Thymus (tissue), 11 donors: ENCODE data around the gene CAMSAP3. TPM values are rescaled to one million over a fixed set of nuclear protein-coding genes. Genes with fewer than 3 reads are reported as not detected.
A peak's percentile ranks its signal among the peaks of the same experiment; 100 is the strongest.

Experiments
- DNase-seq, 9 donors: peaks; one replicate each; pipeline ENCODE4 v3.0.0-alpha.2; 2013; ENCODE audit warnings: low spot score in 9 of 9, low read depth in 6 of 9, missing footprints in 1 of 9
- H3K27ac ChIP-seq, 2 donors: one replicate each; pipeline ENCODE4 v1.5.1; 2013; ENCODE audit warnings: control low read depth in 1 of 2, low read depth in 1 of 2, low read length in 1 of 2, mild to moderate bottlenecking in 1 of 2, moderate library complexity in 1 of 2
- H3K27me3 ChIP-seq, 2 donors: one replicate each; pipeline ENCODE4 v1.5.1; 2013; ENCODE audit warnings: low read length in 1 of 2; ENCODE audit not compliant: control insufficient read depth in 2 of 2, insufficient read depth in 1 of 2
- H3K36me3 ChIP-seq, 2 donors: one replicate each; pipeline ENCODE4 v1.5.1; 2013; ENCODE audit warnings: low read length in 1 of 2, mild to moderate bottlenecking in 1 of 2, moderate library complexity in 1 of 2; ENCODE audit not compliant: control insufficient read depth in 2 of 2, insufficient read depth in 2 of 2
- H3K4me1 ChIP-seq, 2 donors: one replicate each; pipeline ENCODE4 v1.5.1; 2013; ENCODE audit warnings: low read length in 2 of 2; ENCODE audit not compliant: control insufficient read depth in 2 of 2, insufficient read depth in 2 of 2
- H3K4me3 ChIP-seq, 2 donors: one replicate each; pipeline ENCODE4 v1.5.1; 2013; ENCODE audit warnings: low read length in 2 of 2, control low read depth in 1 of 2, mild to moderate bottlenecking in 1 of 2
- H3K9me3 ChIP-seq, 2 donors: one replicate each; pipeline ENCODE4 v1.5.1; 2013; ENCODE audit warnings: low read length in 1 of 2, mild to moderate bottlenecking in 1 of 2; ENCODE audit not compliant: control insufficient read depth in 2 of 2, insufficient read depth in 1 of 2
- WGBS: extraction: QIAGEN DNeasy Blood & Tissue Kit; methylation state at CpG from one replicate; pipeline ENCODE4 v1.1.7; 2013; 5-methylcytosine and 5-hydroxymethylcytosine counted together
- polyA plus RNA-seq: library from polyadenylated mRNA; stranded (reverse); fragments of 200-250 nt; gene quantifications from one replicate; pipeline ENCODE4 v1.2.3, GENCODE V29; 2013
- total RNA-seq: library from RNA; stranded (reverse); fragments of 120-200 nt; gene quantifications from one replicate; pipeline ENCODE4 v1.2.4, GENCODE V29; 2013
- donor health status: healthy.

CAMSAP3 gene
- total and polyA plus RNA-seq, 2 donors = 1.3 to 2.5 TPM

- H3K4me1 ChIP-seq = peaks cover 9 to 14% of the 10 kb centered on the region in 2 donors
- H3K4me3 ChIP-seq = no peak overlapping the region
- H3K27me3 ChIP-seq = no peaks in the 10 kb centered on the region
- no peak overlapping the region for H3K27ac ChIP-seq
- peaks cover 69 to 88% of the 10 kb centered on the region in 2 donors for H3K36me3 ChIP-seq
- DNase-seq = no peak
- H3K9me3 ChIP-seq = peaks cover 0 to 2% of the 10 kb centered on the region in 2 donors
- 98% methylated on average over 39 of the region's 39 CpGs for WGBS
Observed at GRCh38 chr19:7623725-7624603, 28.3 kb downstream of the CAMSAP3 start.

DNA sequence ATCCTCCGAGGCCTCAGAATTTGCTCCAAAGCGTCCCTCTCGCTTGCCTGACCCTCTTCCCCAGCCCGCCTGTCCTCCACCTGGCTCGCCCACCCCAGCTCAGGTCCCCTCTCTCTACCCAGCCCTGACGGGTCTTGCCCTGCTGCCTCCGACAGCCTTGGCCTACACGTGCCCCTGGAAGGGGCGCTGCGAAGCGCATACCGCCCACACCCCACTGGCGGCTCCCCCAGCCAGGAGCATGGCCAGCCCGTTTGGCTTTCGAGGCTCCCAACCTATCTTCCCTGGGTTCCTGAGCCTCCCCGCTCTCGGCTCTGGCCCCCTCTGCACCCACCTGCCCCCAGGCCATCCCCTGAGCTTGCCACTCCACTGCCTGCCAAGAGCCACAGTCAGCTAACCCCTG is 29.1 kb downstream of the CAMSAP3 start:
- H3K27ac ChIP-seq = no peak overlapping the region
- peaks cover 62 to 80% of the 10 kb centered on the region in 2 donors for H3K36me3 ChIP-seq
- 97% methylated on average over 17 of the region's 17 CpGs for WGBS
- no peak overlapping the region for H3K4me3 ChIP-seq
- H3K27me3 ChIP-seq = no peaks in the 10 kb centered on the region
- H3K9me3 ChIP-seq = peaks cover 2 to 3% of the 10 kb centered on the region in 2 donors
- H3K4me1 ChIP-seq = peaks cover 9 to 14% of the 10 kb centered on the region in 2 donors
- no peak for DNase-seq

GRCh38 chr19:7625763-7626372 is 30.2 kb downstream of the CAMSAP3 start:
- WGBS = 98% methylated on average over 34 of the region's 34 CpGs
- Histone ChIP-seq H3K4me3 (no peak overlapping the region), H3K9me3 (peaks cover 2 to 3% of the 10 kb centered on the region in 2 donors), H3K27ac (no peak overlapping the region), H3K4me1 (peaks cover 18 to 24% of the 10 kb centered on the region in 2 donors), H3K36me3 (peaks cover 51 to 69% of the 10 kb centered on the region in 2 donors), H3K27me3 (no peaks in the 10 kb centered on the region)
- DNase-seq = no peak

GRCh38 chr19:7627166-7627565 is 31.5 kb downstream of the CAMSAP3 start:
- Histone ChIP-seq H3K9me3 (peaks cover 2 to 3% of the 10 kb centered on the region in 2 donors), H3K27me3 (no peaks in the 10 kb centered on the region), H3K4me1 (peaks cover 18 to 28% of the 10 kb centered on the region in 2 donors), H3K4me3 (no peak overlapping the region), H3K27ac (no peak overlapping the region), H3K36me3 (peaks cover 47 to 65% of the 10 kb centered on the region in 2 donors)
- 98% methylated on average over 24 of the region's 24 CpGs for WGBS
- DNase-seq = no peak

DNA sequence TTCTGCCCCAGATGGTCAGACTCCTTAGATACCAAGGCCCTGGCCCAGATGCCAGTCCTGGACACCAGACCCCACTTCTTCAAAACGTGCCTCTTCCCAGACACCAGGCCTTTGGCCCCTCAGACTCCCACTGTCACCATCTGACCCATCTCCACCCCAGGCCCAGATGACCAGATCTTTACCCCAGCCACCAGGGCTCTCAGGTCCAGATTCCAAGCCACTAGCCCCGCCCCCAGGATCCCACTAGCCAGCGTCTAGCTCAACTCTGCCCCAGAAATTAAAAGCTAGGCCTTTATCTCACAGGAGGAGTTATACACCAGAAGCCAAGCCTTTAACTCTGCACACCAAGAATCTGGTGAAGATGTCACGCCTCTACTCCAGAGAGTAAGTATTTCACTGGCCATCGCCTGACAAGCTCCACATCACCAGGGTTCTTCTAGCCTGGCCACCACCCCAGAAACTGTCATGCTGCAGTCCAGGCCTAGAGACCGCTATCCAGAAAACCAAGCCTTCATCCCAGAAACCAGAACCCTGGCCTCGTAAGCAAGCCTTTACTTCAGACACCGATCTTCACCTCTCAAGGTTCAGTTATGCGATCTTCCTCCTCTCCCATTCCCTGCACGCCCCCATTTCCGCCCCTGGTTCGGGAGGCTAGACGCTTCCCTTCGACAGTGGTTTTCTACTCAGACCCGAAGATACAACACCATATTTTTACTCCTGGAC is 33.1 kb downstream of the CAMSAP3 start:
- Histone ChIP-seq H3K9me3 (peaks cover 0 to 3% of the 10 kb centered on the region in 2 donors), H3K36me3 (peaks cover 40 to 56% of the 10 kb centered on the region in 2 donors), H3K27ac (peak overlapping the region; percentile 44 to 66), H3K27me3 (no peaks in the 10 kb centered on the region), H3K4me3 (peak overlapping the region; percentile 82 to 91), H3K4me1 (peaks cover 23 to 38% of the 10 kb centered on the region in 2 donors)
- DNase-seq = no peak
- WGBS = 8% methylated on average over 15 of the region's 15 CpGs

DNA sequence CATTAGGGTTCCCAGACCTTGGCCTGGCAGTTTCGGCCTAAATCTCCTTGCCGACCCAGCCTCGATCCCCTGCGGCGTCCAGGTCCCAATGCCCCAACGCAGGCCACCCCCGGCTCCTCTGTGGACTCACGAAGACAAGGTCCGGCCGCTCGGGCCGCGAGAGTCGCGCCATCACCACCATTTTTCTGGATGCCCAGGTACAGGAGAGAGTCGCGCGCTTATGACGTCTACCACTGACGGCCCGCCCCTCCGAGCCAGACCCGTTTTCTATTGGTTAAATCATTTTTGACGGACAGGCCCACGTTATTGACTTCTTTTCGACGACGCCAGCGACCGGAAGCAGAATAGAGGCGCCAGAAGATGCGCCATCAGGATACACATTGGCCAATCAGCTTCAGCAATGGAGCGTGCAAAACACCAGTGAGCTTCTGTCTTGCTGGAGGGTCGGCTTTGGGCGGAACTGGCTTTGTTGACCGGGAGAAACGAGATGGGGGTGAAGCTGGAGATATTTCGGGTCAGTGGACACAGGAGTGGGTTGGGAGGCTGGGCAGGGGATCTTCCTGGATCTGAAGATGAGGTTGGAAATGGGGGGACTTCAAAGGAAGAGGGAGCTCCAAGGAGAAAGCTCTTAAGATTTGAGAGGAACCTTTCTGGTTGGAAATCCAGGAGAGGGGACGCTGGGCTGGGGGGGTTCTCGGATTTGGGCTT is 33.8 kb downstream of the CAMSAP3 start, which contains the start of the genes PET100 and XAB2:
TSS of gene PET100 (plus strand) at position 447 of the 708 bp plus-strand sequence. CDS start at position 488, 41 bp downstream.
TSS of gene XAB2 (minus strand) at position 199 of the 708 bp plus-strand sequence. CDS start at position 181, 18 bp downstream.
- H3K27me3 ChIP-seq = no peaks in the 10 kb centered on the region
- H3K4me3 ChIP-seq = peak within 1 kb of the TSS; percentile 82 to 91
- WGBS = under 1% methylated on average over 40 of the region's 40 CpGs
- H3K4me1 ChIP-seq = peaks cover 28 to 43% of the 10 kb centered on the region in 2 donors
- peaks cover 0 to 3% of the 10 kb centered on the region in 2 donors for H3K9me3 ChIP-seq
- peaks cover 33 to 49% of the 10 kb centered on the region in 2 donors for H3K36me3 ChIP-seq
- peak within 1 kb of the TSS; percentile 81 to 83 for H3K27ac ChIP-seq
- DNase-seq = peak; percentile 95 to 99 (median 98)

GRCh38 chr19:7631577-7631976 is 35.9 kb downstream of the CAMSAP3 start:
- peaks cover 38 to 48% of the 10 kb centered on the region in 2 donors for H3K4me1 ChIP-seq
- DNase-seq = no peak
- H3K27me3 ChIP-seq = no peaks in the 10 kb centered on the region
- WGBS = 96% methylated on average over 12 of the region's 12 CpGs
- H3K9me3 ChIP-seq = peaks cover 0 to 6% of the 10 kb centered on the region in 2 donors
- H3K36me3 ChIP-seq = peaks cover 22 to 28% of the 10 kb centered on the region in 2 donors
- no peak overlapping the region for H3K4me3 ChIP-seq
- H3K27ac ChIP-seq = no peak overlapping the region
